SU-DHL-6 (cell line): ENCODE results near the gene VILL.
"Not testable (repeated sequence)": the region's sequence is repeated elsewhere in the genome, so short reads cannot be mapped to it uniquely, and the experiment has no call there.

ENCODE experiments used
- H2AFZ ChIP-seq: fragments of 200-600 bp; sonication (generic); 2 replicates; pipeline ENCODE4 v1.6.1; 2014; ENCODE audit warnings: low read depth, mild to moderate bottlenecking, moderate library complexity, mixed read lengths, antibody characterized with exemption, low read length; ENCODE audit not compliant: severe bottlenecking
- H3F3A ChIP-seq: fragments of 200-600 bp; shearing (Covaris generic); 2 replicates; pipeline ENCODE4 v1.6.0; 2016; ENCODE audit warnings: antibody characterized with exemption, mild to moderate bottlenecking; ENCODE audit not compliant: insufficient read depth
- H3K27ac ChIP-seq: fragments of 200-600 bp; sonication (generic); 2 replicates; pipeline ENCODE4 v1.5.1; 2016; ENCODE audit warnings: low read depth, mild to moderate bottlenecking, low read length, moderate library complexity, mixed read lengths
- H3K27me3 ChIP-seq: fragments of 200-600 bp; sonication (generic), shearing (Covaris generic); 2 replicates; pipeline ENCODE4 v1.6.0; 2014; ENCODE audit warnings: mild to moderate bottlenecking, low read length
- H3K36me3 ChIP-seq: fragments of 200-600 bp; sonication (generic); 2 replicates; pipeline ENCODE4 v1.6.1; 2014; ENCODE audit warnings: mild to moderate bottlenecking, low read length, mixed read lengths
- H3K4me2 ChIP-seq: fragments of 300-600, 200-600 bp; shearing (Covaris generic), sonication (generic); 2 replicates; pipeline ENCODE4 v1.6.0; 2014; ENCODE audit warnings: low read length, low read depth, mild to moderate bottlenecking; ENCODE audit not compliant: poor library complexity, severe bottlenecking
- H3K4me3 ChIP-seq: fragments of 200-600 bp; sonication (generic); 2 replicates; pipeline ENCODE4 v1.5.1; 2014; ENCODE audit warnings: antibody characterized with exemption, low read length, mild to moderate bottlenecking, mixed read lengths; ENCODE audit not compliant: insufficient read depth, poor library complexity, severe bottlenecking
- H3K79me2 ChIP-seq: fragments of 200-600 bp; sonication (generic); 2 replicates; pipeline ENCODE4 v1.6.1; 2014; ENCODE audit warnings: mild to moderate bottlenecking, low read length, moderate library complexity; ENCODE audit not compliant: insufficient read depth
- H3K9ac ChIP-seq: fragments of 200-600 bp; sonication (generic); 2 replicates; pipeline ENCODE4 v1.7.0; 2014; ENCODE audit warnings: mild to moderate bottlenecking, low read length
- H3K9me2 ChIP-seq: fragments of 200-600 bp; sonication (generic); replicated peaks from 2 replicates; pipeline ENCODE4 v1.6.1; 2014; ENCODE audit warnings: low read length; ENCODE audit not compliant: insufficient read depth
- H3K9me3 ChIP-seq: fragments of 200-600 bp; sonication (generic); 2 replicates; pipeline ENCODE4 v1.6.1; 2014; ENCODE audit warnings: low read length, mixed read lengths; ENCODE audit not compliant: insufficient read depth
- H4K20me1 ChIP-seq: fragments of 200-600 bp; sonication (generic); 2 replicates; pipeline ENCODE4 v1.6.1; 2014; ENCODE audit warnings: low read depth, mild to moderate bottlenecking, antibody characterized with exemption, low read length, moderate library complexity, mixed read lengths
- EZH2phosphoT487 ChIP-seq: fragments of 200-600 bp; sonication (generic), shearing (Covaris generic); conservative IDR thresholded peaks from 2 replicates; pipeline ENCODE4 v1.6.1; 2018; ENCODE audit warnings: mild to moderate bottlenecking, antibody characterized with exemption, low read length, moderate library complexity, mixed read lengths
- TF ChIP-seq, protein P1 (sequence below): fragments of 200-600 bp; sonication (generic); IDR thresholded peaks from one replicate; pipeline ENCODE4 v1.5.1; 2017; ENCODE audit warnings: antibody characterized with exemption, mild to moderate bottlenecking, low read length, moderate library complexity; ENCODE audit not compliant: insufficient read depth, poor library complexity, severe bottlenecking

The VILL gene

GRCh38 chr3:37986479-37987314 lies 3.9 kb upstream of the VILL start:
- TF ChIP-seq, protein P1, sequence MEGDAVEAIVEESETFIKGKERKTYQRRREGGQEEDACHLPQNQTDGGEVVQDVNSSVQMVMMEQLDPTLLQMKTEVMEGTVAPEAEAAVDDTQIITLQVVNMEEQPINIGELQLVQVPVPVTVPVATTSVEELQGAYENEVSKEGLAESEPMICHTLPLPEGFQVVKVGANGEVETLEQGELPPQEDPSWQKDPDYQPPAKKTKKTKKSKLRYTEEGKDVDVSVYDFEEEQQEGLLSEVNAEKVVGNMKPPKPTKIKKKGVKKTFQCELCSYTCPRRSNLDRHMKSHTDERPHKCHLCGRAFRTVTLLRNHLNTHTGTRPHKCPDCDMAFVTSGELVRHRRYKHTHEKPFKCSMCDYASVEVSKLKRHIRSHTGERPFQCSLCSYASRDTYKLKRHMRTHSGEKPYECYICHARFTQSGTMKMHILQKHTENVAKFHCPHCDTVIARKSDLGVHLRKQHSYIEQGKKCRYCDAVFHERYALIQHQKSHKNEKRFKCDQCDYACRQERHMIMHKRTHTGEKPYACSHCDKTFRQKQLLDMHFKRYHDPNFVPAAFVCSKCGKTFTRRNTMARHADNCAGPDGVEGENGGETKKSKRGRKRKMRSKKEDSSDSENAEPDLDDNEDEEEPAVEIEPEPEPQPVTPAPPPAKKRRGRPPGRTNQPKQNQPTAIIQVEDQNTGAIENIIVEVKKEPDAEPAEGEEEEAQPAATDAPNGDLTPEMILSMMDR: no peak
- TF ChIP-seq EZH2phosphoT487: no peak
- no peak overlapping the region for H3K9ac ChIP-seq
- H3K27ac ChIP-seq: no peak overlapping the region

GRCh38 chr3:37987315-37987697 lies 3.3 kb upstream of the VILL start:
- H3K27me3 ChIP-seq: no peaks in the 10 kb centered on the region
- no peak for TF ChIP-seq EZH2phosphoT487
- TF ChIP-seq, protein P1: no peak
- H3K4me2 ChIP-seq: no peak overlapping the region
- no peak overlapping the region for H3K9ac ChIP-seq
- no peaks in the 10 kb centered on the region for H3K9me2 ChIP-seq
- no peaks in the 10 kb centered on the region for H3K36me3 ChIP-seq
- no peak overlapping the region for H3K27ac ChIP-seq
- no peaks in the 10 kb centered on the region for H3K79me2 ChIP-seq
- no peak overlapping the region for H2AFZ ChIP-seq
- H3K9me3 ChIP-seq: no peaks in the 10 kb centered on the region
- no peaks in the 10 kb centered on the region for H3F3A ChIP-seq
- no peak overlapping the region for H3K4me3 ChIP-seq
- no peaks in the 10 kb centered on the region for H4K20me1 ChIP-seq

More at GRCh38 chr3:37986479-37987314, 3.9 kb upstream of the VILL start:
- no peaks in the 10 kb centered on the region for H3F3A ChIP-seq
- no peak overlapping the region for H3K4me2 ChIP-seq
- H2AFZ ChIP-seq: no peak overlapping the region
- no peaks in the 10 kb centered on the region for H3K79me2 ChIP-seq
- H3K9me3 ChIP-seq: no peaks in the 10 kb centered on the region
- H3K27me3 ChIP-seq: no peaks in the 10 kb centered on the region
- H3K9me2 ChIP-seq: no peaks in the 10 kb centered on the region
- H3K4me3 ChIP-seq: no peak overlapping the region
- no peaks in the 10 kb centered on the region for H3K36me3 ChIP-seq
- H4K20me1 ChIP-seq: no peaks in the 10 kb centered on the region

GRCh38 chr3:37987751-37988179 lies 2.8 kb upstream of the VILL start:
- Histone ChIP-seq H3K27ac (no peak overlapping the region), H3K4me3 (no peak overlapping the region), H3K36me3 (no peaks in the 10 kb centered on the region), H4K20me1 (no peaks in the 10 kb centered on the region), H3K9me3 (no peaks in the 10 kb centered on the region), H3K9me2 (no peaks in the 10 kb centered on the region), H3K4me2 (no peak overlapping the region), H3K9ac (no peak overlapping the region), H2AFZ (no peak overlapping the region), H3F3A (no peaks in the 10 kb centered on the region), H3K27me3 (no peaks in the 10 kb centered on the region), H3K79me2 (no peaks in the 10 kb centered on the region)
- TF ChIP-seq, protein P1: no peak
- no peak for TF ChIP-seq EZH2phosphoT487

DNA sequence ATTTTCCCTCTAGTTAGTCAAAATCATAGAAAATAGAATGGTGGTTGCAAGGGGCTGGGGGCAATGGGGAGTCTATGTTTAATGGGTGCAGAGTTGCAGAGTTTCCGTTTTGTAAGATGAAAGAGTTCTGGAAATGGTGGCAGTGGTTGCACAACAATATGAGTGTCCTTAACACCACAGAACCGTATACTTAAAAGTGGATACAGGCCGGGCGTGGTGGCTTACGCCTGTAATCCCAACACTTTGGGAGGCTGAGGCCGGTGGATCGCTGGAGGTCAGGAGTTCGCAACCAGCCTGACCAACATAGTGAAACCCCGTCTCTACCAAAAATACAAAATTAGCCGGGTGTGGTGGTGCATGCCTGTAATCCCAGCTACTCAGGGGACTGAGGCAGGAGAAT lies 2.2 kb upstream of the VILL start:
- H3K9ac ChIP-seq, H3K27me3 ChIP-seq, H3K27ac ChIP-seq: not testable (repeated sequence)

More for the DNA sequence above, 2.2 kb upstream of the VILL start:
- not testable (repeated sequence) for H4K20me1 ChIP-seq, H3F3A ChIP-seq, H3K4me2 ChIP-seq, H2AFZ ChIP-seq, H3K79me2 ChIP-seq, H3K9me2 ChIP-seq, H3K4me3 ChIP-seq, H3K9me3 ChIP-seq, H3K36me3 ChIP-seq
